CD4-positive, alpha-beta T cell (primary cell): Measurements from ENCODE around the gene PEAR1. TPM values are rescaled to one million over a fixed set of nuclear protein-coding genes. Genes with fewer than 3 reads are reported as not detected.

ENCODE experiments used
- ATAC-seq: fragments of 200-7000 bp; cut with Tn5 transposase; one replicate; pipeline ENCODE4 v1.10.0; 2022; ENCODE audit warnings: mild to moderate bottlenecking; ENCODE audit not compliant: poor library complexity
- CTCF ChIA-PET: fragments of 350-600 bp; sonication (Branson Sonifier 250); formaldehyde crosslinking; loops from one replicate; lab custom pipeline; 2021; ENCODE audit warnings: antibody characterized with exemption, inconsistent platforms; lab: Charles Lee
- POLR2A ChIA-PET: fragments of 350-600 bp; sonication (Branson Sonifier 250); formaldehyde crosslinking; loops from one replicate; lab custom pipeline; 2021; ENCODE audit warnings: antibody characterized with exemption, inconsistent platforms; lab: Charles Lee
- DNase-seq, 14 experiments: peaks; one replicate each; pipeline ENCODE4 v3.0.0-alpha.2; 2013 to 2020; ENCODE audit warnings: mixed read lengths in 2 of 14
- H3K27ac ChIP-seq, 2 donors: one replicate each; pipeline versions ENCODE4 v1.5.1 to v1.7.0; 2013; ENCODE audit warnings: low read length in 2 of 2, low read depth in 1 of 2, mild to moderate bottlenecking in 1 of 2
- H3K27me3 ChIP-seq, 2 experiments: 1 replicate in 1 of 2; 2 replicates in 1 of 2; pipeline versions ENCODE4 v1.6.1 to v1.7.0; 2013; ENCODE audit warnings: low read length in 2 of 2, control low read depth in 1 of 2, mild to moderate bottlenecking in 1 of 2, moderate library complexity in 1 of 2; ENCODE audit not compliant: insufficient read depth in 2 of 2, control insufficient read depth in 1 of 2
- H3K36me3 ChIP-seq: one replicate; pipeline ENCODE4 v1.6.1; 2013; ENCODE audit warnings: low read length, control low read depth; ENCODE audit not compliant: insufficient read depth
- H3K4me1 ChIP-seq: one replicate; pipeline ENCODE4 v1.6.1; 2013; ENCODE audit warnings: low read length, control low read depth; ENCODE audit not compliant: insufficient read depth
- H3K4me3 ChIP-seq: one replicate; pipeline ENCODE4 v1.5.1; 2013; ENCODE audit warnings: mild to moderate bottlenecking, low read length, moderate library complexity
- H3K9me3 ChIP-seq, 2 experiments: 1 replicate in 1 of 2; 2 replicates in 1 of 2; pipeline versions ENCODE4 v1.6.1 to v1.7.0; 2013; ENCODE audit warnings: low read length in 2 of 2, mild to moderate bottlenecking in 2 of 2, control low read depth in 1 of 2, moderate library complexity in 1 of 2; ENCODE audit not compliant: control insufficient read depth in 1 of 2, insufficient read depth in 1 of 2
- H3K27ac Mint-ChIP-seq: one replicate; pipeline ENCODE4 v1.8.0; 2020; ENCODE audit warnings: mixed read lengths
- H3K27me3 Mint-ChIP-seq: one replicate; pipeline ENCODE4 v1.8.0; 2021; ENCODE audit warnings: mixed read lengths
- H3K36me3 Mint-ChIP-seq: one replicate; pipeline ENCODE4 v1.8.0; 2021; ENCODE audit warnings: low read depth, mixed read lengths
- H3K4me1 Mint-ChIP-seq: one replicate; pipeline ENCODE4 v1.8.0; 2021; ENCODE audit warnings: low read depth, mixed read lengths
- H3K4me3 Mint-ChIP-seq: one replicate; pipeline ENCODE4 v1.8.0; 2020; ENCODE audit warnings: mild to moderate bottlenecking, mixed read lengths
- H3K9me3 Mint-ChIP-seq: one replicate; pipeline ENCODE4 v1.8.0; 2020; ENCODE audit warnings: mixed read lengths
- intact Hi-C, 2 experiments: fragments of 100-400 bp; cut with DNase I in 1 of 2; cut with micrococcal nuclease in 1 of 2; formaldehyde crosslinking; loops; one replicate each; pipeline versions ENCODE4 v1.15.1 to v1.9.0; 2023 to 2025; cut with DNase I, micrococcal nuclease
- total RNA-seq, 174 experiments: library from RNA in 2 of 174; stranded (reverse) in 2 of 174; gene quantifications; one replicate each; pipeline ENCODE4 v1.2.3 and lab custom pipeline; 2021 to 2026
- TF ChIP-seq, protein P1 (sequence below): fragments of 200-600 bp; IDR thresholded peaks from one replicate; pipeline ENCODE4 v1.8.0; 2022; ENCODE audit warnings: antibody characterized with exemption, mild to moderate bottlenecking

Gene PEAR1
- total RNA-seq, 2 experiments from 2014 or later = 0.20 to 0.41 TPM

DNA sequence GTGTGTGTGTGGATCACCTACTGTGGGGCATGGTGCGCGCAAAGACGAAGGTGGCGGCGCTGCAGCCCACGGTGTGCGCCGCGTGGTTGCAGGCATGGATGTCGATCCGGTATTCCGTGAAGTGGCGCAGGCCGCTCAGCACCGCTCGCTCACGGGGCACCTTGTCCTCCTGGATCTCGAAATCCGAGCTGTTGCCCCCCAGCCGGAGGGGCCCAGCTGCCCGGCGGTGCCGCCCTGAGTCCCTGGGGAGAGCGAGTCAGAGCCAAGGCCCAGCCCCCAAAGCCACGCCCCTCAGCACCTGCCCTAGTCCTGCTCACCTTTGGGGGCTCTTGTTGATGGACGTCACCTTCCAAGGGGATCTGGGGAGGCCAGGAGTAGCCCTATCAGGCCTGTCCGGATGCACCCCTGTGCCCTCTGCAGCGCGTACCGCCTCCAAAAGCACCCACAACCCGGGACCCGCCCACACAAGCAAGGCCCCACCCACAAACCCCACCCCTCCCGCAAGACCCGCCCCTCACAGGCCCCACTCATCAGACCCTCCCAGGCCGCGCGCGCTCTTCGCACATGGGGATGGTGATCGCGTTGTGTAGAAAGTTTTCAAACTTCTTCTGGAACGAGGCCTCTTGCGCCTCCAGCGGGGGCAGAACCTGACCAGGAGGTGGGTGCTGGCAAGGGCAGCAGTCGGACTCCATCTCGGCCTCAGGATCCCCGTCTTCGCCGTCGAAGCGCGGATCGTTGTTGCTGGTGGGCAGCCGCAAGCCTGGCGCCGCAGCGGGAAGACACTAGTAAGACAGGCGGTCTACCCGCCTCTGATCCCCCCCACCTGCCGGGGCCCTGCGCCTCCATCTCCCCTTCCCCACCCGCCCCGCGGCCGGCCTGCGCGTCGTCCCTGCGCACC is 48.2 kb upstream of the PEAR1 start:
- peaks cover 75% of the 10 kb centered on the region for H3K27me3 Mint-ChIP-seq
- no peaks in the 10 kb centered on the region for H3K36me3 ChIP-seq
- no peaks in the 10 kb centered on the region for H3K9me3 Mint-ChIP-seq
- CTCF ChIA-PET = interaction anchor here (1.0 kb wide), 1 partner anchor 15 kb away, joined by 3 read pairs; the partner anchor contains the start of gene NTRK1
- DNase-seq (peak in 9 of 14 experiments; percentile 22 to 69 (median 40)), ATAC-seq (peak; percentile 51)
- POLR2A ChIA-PET = interaction anchor here (0.6 kb wide), 1 partner anchor 32 kb away, joined by 3 read pairs; no protein-coding TSS in a partner anchor
- peaks cover 39 to 43% of the 10 kb centered on the region in 2 experiments for H3K27me3 ChIP-seq
- H3K4me3 ChIP-seq = peak overlapping the region; percentile 33
- peaks cover 46% of the 10 kb centered on the region for H3K4me1 Mint-ChIP-seq
- H3K9me3 ChIP-seq = peaks cover 0 to 18% of the 10 kb centered on the region in 2 experiments
- TF ChIP-seq, protein P1, sequence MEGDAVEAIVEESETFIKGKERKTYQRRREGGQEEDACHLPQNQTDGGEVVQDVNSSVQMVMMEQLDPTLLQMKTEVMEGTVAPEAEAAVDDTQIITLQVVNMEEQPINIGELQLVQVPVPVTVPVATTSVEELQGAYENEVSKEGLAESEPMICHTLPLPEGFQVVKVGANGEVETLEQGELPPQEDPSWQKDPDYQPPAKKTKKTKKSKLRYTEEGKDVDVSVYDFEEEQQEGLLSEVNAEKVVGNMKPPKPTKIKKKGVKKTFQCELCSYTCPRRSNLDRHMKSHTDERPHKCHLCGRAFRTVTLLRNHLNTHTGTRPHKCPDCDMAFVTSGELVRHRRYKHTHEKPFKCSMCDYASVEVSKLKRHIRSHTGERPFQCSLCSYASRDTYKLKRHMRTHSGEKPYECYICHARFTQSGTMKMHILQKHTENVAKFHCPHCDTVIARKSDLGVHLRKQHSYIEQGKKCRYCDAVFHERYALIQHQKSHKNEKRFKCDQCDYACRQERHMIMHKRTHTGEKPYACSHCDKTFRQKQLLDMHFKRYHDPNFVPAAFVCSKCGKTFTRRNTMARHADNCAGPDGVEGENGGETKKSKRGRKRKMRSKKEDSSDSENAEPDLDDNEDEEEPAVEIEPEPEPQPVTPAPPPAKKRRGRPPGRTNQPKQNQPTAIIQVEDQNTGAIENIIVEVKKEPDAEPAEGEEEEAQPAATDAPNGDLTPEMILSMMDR = no peak
- intact Hi-C loops = loop anchor here (5.0 kb wide), 1 partner anchor 33 kb away; no protein-coding TSS in a partner anchor
- H3K4me1 ChIP-seq = peaks cover 30% of the 10 kb centered on the region
- no peak overlapping the region for H3K27ac Mint-ChIP-seq
- peak overlapping the region; percentile 70 for H3K4me3 Mint-ChIP-seq
- no peak overlapping the region for H3K27ac ChIP-seq
- H3K36me3 Mint-ChIP-seq = no peaks in the 10 kb centered on the region

DNA sequence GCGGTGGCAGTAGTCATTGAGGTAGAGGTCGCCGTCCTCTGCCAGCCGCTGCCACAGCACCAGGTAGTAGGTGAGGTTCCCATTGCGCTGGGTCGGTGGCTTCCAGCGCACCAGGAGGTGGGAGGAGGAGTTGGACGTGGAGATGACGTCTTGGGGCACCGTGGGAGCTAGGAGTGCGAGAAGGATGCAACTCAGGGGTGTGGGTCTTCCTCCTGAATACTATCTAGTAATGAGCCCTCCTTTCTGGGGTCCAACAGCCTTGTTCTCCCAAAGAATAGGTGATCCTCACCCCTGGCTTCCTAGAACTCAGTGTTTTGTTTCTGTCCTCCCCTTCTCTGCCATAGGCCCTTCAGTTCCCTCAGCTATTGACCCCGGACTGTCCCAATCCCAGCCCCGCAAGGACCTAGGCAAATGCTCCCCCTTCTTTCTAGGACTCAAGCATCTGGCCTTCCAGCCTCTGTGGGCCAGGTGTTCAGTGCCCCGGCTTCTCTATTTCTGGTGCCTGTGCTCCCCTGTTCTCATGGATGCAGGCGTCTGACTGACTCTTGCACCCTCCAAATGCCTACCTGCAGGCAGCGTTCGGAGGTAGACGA is 47.5 kb upstream of the PEAR1 start:
- H3K36me3 ChIP-seq = no peaks in the 10 kb centered on the region
- no peak for DNase-seq
- H3K27ac ChIP-seq = no peak overlapping the region
- H3K4me3 Mint-ChIP-seq = peak overlapping the region; percentile 65
- H3K27me3 ChIP-seq = peaks cover 36 to 37% of the 10 kb centered on the region in 2 experiments
- peaks cover 68% of the 10 kb centered on the region for H3K27me3 Mint-ChIP-seq
- ChIA-PET CTCF (interaction anchor here (0.9 kb wide), 1 partner anchor 28 kb away, joined by 3 read pairs; no protein-coding TSS in a partner anchor), POLR2A (no interaction called here)
- H3K27ac Mint-ChIP-seq = no peak overlapping the region
- no peak overlapping the region for H3K4me3 ChIP-seq
- intact Hi-C loops = loop anchor here (5.0 kb wide), 1 partner anchor 34 kb away; no protein-coding TSS in a partner anchor
- H3K36me3 Mint-ChIP-seq = no peaks in the 10 kb centered on the region
- peaks cover 30% of the 10 kb centered on the region for H3K4me1 ChIP-seq
- peaks cover 0 to 13% of the 10 kb centered on the region in 2 experiments for H3K9me3 ChIP-seq
- H3K4me1 Mint-ChIP-seq = peaks cover 46% of the 10 kb centered on the region
- ATAC-seq = no peak
- TF ChIP-seq, protein P1 = no peak
- no peaks in the 10 kb centered on the region for H3K9me3 Mint-ChIP-seq

DNA sequence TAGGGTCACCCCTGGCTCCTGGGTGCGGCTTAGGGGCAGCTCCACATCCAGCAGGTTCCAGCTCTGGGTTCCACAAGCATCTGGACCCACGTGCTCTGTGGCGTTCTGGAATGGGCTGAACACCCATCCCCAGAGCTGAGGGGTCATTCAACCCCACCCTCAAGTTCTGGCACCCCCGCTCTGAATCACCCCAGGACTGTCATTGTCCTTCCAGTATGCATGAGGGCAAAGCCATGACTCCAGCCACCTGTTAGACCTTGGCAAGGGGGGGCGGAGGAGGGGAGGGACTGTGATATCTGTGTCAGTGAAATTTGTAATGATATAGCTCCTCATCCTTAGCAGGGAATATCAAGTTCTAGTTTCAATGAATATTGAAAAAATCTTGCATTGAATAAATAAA is 46.9 kb upstream of the PEAR1 start:
- no peak overlapping the region for H3K4me3 ChIP-seq
- intact Hi-C loops = loop anchor here (5.0 kb wide), 1 partner anchor 34 kb away; no protein-coding TSS in a partner anchor
- peaks cover 63% of the 10 kb centered on the region for H3K27me3 Mint-ChIP-seq
- H3K4me3 Mint-ChIP-seq = no peak overlapping the region
- H3K36me3 Mint-ChIP-seq = no peaks in the 10 kb centered on the region
- no peaks in the 10 kb centered on the region for H3K9me3 Mint-ChIP-seq
- TF ChIP-seq, protein P1 = no peak
- ChIA-PET CTCF (interaction anchor here (0.9 kb wide), 1 partner anchor 28 kb away, joined by 3 read pairs; no protein-coding TSS in a partner anchor), POLR2A (no interaction called here)
- no peaks in the 10 kb centered on the region for H3K36me3 ChIP-seq
- H3K27ac Mint-ChIP-seq = no peak overlapping the region
- DNase-seq (no peak), ATAC-seq (no peak)
- H3K27ac ChIP-seq = no peak overlapping the region
- peaks cover 0 to 9% of the 10 kb centered on the region in 2 experiments for H3K9me3 ChIP-seq
- H3K4me1 ChIP-seq = peaks cover 30% of the 10 kb centered on the region
- H3K27me3 ChIP-seq = peaks cover 30 to 32% of the 10 kb centered on the region in 2 experiments
- peaks cover 46% of the 10 kb centered on the region for H3K4me1 Mint-ChIP-seq
